GM06990 (cell line): ENCODE measurements around the gene PPP6R1.
"Not testable (repeated sequence)": the region's sequence is repeated elsewhere in the genome, so short reads cannot be mapped to it uniquely, and the experiment has no call there.

ENCODE experiments used
- DNase-seq: peaks from one replicate; pipeline ENCODE4 v3.0.0-alpha.2; 2011; ENCODE audit not compliant: insufficient read length; ENCODE audit errors: extremely low read depth
- H3K27me3 ChIP-seq: replicated peaks from 2 replicates; pipeline ENCODE4 v1.6.0; 2011; ENCODE audit warnings: low read length; ENCODE audit not compliant: control insufficient read depth, insufficient read depth
- H3K36me3 ChIP-seq: 2 replicates; pipeline ENCODE4 v1.5.1; 2011; ENCODE audit warnings: low read length; ENCODE audit not compliant: control insufficient read depth, insufficient read depth
- H3K4me3 ChIP-seq: replicated peaks from 2 replicates; pipeline ENCODE4 v1.5.1; 2011; ENCODE audit warnings: low read depth, mild to moderate bottlenecking, control low read depth, low read length
- TF ChIP-seq, protein P1 (sequence below): IDR thresholded peaks from 2 replicates; pipeline ENCODE4 v1.5.1; 2011; ENCODE audit warnings: low read length, control low read depth, mild to moderate bottlenecking, inconsistent platforms; ENCODE audit not compliant: insufficient read depth, poor library complexity, severe bottlenecking

PPP6R1 gene

DNA sequence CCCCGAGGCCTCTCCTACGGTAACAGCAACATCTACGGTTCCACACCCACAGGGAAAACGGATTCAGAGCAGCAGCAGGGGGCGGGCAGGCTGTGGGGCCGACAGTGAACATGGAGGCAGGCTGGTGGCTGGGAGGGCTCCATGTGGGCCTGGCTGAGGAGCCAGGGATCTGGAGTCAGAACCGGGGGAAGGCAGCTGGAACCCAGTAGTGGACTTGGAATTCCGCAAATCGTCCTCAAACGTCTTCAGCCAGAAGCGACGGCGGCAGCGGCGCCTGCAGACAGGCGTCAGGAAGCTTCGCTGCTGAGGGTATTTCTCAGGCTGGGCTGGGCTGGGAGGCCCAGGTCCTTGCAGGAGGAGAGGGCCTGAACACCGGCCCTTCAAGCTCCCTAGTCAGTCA, 32.0 kb downstream of the PPP6R1 start:
- H3K4me3 ChIP-seq = no peak overlapping the region
- TF ChIP-seq, protein P1, sequence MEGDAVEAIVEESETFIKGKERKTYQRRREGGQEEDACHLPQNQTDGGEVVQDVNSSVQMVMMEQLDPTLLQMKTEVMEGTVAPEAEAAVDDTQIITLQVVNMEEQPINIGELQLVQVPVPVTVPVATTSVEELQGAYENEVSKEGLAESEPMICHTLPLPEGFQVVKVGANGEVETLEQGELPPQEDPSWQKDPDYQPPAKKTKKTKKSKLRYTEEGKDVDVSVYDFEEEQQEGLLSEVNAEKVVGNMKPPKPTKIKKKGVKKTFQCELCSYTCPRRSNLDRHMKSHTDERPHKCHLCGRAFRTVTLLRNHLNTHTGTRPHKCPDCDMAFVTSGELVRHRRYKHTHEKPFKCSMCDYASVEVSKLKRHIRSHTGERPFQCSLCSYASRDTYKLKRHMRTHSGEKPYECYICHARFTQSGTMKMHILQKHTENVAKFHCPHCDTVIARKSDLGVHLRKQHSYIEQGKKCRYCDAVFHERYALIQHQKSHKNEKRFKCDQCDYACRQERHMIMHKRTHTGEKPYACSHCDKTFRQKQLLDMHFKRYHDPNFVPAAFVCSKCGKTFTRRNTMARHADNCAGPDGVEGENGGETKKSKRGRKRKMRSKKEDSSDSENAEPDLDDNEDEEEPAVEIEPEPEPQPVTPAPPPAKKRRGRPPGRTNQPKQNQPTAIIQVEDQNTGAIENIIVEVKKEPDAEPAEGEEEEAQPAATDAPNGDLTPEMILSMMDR = no peak
- DNase-seq = no peak
- peaks cover 44% of the 10 kb centered on the region for H3K36me3 ChIP-seq
- no peaks in the 10 kb centered on the region for H3K27me3 ChIP-seq

DNA sequence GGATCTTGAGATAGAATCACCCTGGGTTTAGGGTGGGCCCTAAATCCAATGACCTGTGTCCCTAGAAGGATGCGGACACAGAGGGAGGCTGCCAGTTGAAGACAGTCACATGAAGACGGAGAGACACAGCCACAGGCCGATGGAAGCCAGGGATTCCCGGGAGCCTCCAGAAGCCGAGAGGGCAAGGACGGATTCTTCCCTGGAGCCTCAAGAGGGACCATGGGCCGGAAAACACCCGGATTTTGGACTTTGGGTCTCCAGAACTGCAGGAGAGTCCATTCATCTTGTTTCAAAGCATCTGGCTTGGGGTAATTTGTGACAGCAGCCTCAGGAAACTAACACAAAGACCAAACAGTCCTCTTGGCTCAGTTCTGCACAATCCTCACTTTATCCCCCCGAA, 32.5 kb downstream of the PPP6R1 start:
- no peak for DNase-seq
- Histone ChIP-seq H3K36me3 (peaks cover 39% of the 10 kb centered on the region), H3K4me3 (no peak overlapping the region), H3K27me3 (no peaks in the 10 kb centered on the region)
- TF ChIP-seq, protein P1 = no peak

DNA sequence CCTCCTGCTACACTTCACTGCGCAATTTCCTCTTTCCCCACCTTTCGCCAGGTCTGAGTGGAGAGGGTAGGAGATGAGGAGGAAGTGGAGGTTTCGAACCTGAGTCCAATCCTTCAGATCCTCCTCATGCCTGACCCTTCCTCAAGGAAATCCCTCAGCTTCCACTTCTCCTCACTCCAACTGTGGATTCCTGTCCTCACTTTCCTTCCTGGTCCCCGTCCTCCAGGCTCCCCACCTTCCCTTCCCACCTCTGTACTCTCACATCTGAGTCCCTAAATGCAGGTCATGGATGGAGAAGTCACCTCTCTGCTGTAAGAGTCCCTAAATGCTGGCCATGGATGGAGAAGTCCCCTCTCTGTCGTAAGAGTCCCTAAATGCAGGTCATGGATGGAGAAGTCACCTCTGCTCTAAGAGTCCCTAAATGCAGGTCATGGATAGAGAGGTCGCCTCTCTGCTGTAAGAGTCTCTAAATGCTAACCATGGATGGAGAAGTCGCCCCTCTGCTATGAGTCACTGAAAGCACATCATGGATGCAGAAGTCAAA, 33.3 kb downstream of the PPP6R1 start:
- Histone ChIP-seq H3K27me3 (no peaks in the 10 kb centered on the region), H3K4me3 (no peak overlapping the region), H3K36me3 (peaks cover 32% of the 10 kb centered on the region)
- TF ChIP-seq, protein P1 = no peak
- no peak for DNase-seq

DNA sequence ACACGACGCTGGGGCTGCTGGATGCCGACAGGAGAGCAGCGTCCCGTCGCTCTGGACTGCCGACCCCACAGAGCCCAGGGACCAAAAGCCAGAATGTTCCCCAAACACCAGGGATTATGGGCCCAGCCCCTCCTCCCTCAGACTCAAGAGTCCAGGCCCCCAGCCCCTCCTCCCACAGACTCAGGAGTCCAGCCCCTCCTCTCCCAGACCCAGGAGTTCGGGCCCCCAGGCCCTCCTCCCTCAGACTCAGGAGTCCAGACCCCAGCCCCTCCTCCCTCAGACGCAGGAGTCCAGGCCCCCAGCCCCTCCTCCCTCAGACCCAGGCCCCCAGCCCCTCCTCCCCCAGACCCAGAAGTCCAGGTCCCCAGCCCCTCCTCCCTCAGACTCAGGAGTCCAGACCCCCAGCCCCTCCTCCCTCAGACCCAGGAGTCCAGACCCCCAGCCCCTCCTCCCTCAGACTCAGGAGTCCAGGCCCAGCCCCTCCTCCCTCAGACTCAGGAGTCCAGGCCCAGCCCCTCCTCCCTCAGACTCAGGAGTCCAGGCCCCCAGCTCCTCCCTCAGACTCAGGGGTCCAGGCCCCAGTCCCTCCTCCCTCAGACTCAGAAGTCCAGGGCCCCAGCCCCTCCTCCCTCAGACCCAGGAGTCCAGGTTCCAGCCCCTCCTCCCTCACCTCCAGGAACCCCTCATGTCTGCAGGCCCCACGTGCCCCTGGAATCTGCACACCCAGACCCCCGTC, 34.0 kb downstream of the PPP6R1 start:
- H3K27me3 ChIP-seq, H3K4me3 ChIP-seq, DNase-seq: not testable (repeated sequence)
- peaks cover 31% of the 10 kb centered on the region for H3K36me3 ChIP-seq

DNA sequence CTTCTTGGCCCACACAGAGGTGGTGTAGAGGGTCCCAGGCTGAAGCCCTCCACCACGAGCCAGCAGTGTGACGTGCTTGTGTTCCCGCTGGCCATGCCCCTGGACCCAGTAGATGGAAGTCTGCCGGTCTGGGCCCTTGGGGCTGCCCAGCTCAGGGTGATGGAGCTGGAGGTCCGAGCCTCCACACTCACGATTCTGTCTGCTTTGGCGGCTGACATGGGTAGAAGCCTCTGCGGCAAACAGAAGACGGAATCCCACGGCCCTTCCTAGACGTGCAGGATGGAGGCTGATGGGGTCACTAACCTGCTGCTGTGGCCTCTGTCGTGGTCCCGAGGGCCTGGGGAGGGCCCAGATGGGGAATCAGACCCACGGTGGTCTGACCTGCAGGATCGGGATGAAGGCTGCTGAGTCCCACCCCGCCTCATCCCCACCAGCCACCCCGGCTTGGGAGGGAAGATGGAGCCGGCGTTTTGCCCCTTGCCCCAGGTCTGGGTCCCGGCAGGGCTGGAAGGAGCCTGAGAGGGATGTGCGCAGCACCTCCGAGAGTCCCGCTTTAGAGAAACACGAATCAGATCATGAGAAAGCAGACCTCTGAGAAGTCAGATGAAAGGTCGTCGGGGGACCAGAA, 34.7 kb downstream of the PPP6R1 start:
- Histone ChIP-seq H3K36me3 (peaks cover 28% of the 10 kb centered on the region), H3K4me3 (no peak overlapping the region), H3K27me3 (no peaks in the 10 kb centered on the region)
- TF ChIP-seq, protein P1 = no peak
- no peak for DNase-seq

DNA sequence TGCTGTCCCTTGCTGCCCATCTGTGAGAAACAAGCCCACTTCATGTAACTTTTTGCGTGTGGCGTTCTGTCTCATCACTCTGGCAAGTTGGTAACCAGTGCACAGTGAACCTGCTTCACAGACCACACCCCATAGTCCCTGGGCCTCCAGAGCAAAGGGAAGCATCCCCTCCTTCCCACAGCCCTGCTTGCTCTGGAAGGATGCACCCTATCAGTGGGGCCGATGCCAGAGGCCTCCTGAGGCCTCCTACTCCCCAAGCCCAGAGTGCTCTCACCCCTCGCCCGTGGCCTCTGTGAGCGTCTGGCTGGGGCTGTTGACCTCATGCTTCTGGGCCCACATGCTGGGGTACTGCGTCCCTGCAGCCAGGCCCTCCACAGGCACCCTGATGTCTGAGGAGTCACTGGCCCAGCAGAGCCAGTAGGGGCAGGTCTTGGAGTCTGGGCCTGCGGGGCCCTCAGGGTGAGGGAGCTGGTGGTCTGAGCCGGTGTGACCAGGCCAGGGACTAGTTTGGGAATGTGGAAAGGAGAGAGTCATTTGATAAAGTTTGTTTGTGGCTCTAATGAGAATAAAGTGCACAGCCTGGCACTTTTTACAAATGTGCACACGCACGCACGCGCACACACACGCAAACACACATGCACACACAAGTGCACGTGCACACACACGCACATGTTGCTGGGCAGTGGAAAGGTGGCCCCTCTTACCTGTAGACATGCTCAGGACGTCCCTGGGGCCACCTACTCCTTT, 35.4 kb downstream of the PPP6R1 start:
- no peak for DNase-seq
- TF ChIP-seq, protein P1 = no peak
- Histone ChIP-seq H3K4me3 (no peak overlapping the region), H3K27me3 (no peaks in the 10 kb centered on the region), H3K36me3 (peaks cover 22% of the 10 kb centered on the region)
